ENCODE results near the gene TNFSF13.

The TNFSF13 gene

DNA sequence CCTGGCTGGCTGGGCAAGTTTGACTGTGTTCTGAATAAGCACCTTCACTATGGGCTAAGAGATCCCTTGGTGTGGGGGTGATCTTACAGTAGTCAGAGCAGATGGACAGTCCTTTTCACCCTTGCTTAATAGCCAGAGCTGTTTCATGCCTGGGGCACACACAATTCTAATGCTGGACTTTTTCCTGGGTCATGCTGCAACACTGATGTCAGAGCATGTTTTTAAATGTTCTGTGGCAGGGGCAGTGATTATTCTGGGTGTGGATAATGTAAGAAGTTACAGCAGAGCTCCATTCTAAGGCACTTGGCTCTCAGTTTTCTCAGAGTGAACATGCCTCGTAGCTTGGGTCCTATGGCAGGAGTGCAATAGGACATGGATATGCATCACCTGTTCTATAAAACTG is 16.9 kb downstream of the TNFSF13 start:
- DNase-seq (ENCODE audit: low spot score) = no peak

DNA sequence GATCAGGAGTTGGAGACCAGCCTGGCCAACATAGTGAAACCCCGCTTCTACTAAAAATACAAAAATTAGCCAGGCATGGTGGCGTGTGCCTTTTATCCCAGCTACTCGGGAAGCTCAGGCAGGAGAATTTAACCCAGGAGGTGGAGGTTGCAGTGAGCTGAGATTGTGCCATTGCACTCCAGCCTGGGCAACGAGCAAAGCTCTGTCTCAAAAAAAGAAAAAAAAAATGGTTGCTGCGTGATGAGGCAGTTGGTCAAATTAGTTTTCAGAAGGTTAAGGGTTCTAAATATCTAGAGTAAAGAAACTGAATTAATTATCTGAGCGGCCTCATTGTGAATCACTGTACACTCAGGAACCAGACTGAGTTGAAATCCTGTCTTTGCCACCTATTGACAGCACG is 17.4 kb downstream of the TNFSF13 start:
- no peak for DNase-seq (ENCODE audit: low spot score)

DNA sequence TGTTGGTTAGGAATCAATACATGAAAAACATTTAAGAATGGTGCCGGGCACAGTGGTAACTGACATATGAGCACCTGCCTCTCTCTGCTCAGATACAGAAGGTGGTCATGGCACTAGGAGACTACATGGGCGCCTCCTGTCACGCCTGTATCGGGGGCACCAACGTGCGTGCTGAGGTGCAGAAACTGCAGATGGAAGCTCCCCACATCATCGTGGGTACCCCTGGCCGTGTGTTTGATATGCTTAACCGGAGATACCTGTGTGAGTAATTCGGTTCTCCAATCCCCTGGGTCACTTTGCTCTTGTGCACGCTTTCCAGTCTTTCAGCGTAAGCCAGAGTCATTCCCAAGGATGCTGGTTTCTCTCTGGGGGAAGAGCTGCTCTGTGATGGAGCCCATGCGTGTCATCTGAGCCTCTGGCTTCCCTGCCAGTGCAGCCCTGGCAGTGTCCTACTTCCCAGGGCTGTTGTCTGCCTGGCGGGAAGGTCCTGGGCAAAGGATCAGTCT is 17.9 kb downstream of the TNFSF13 start:
- no peak for DNase-seq (ENCODE audit: low spot score)

GRCh38 chr17:7577327-7578199 is 19.0 kb downstream of the TNFSF13 start:
- DNase-seq (ENCODE audit: low spot score) = no peak

DNA sequence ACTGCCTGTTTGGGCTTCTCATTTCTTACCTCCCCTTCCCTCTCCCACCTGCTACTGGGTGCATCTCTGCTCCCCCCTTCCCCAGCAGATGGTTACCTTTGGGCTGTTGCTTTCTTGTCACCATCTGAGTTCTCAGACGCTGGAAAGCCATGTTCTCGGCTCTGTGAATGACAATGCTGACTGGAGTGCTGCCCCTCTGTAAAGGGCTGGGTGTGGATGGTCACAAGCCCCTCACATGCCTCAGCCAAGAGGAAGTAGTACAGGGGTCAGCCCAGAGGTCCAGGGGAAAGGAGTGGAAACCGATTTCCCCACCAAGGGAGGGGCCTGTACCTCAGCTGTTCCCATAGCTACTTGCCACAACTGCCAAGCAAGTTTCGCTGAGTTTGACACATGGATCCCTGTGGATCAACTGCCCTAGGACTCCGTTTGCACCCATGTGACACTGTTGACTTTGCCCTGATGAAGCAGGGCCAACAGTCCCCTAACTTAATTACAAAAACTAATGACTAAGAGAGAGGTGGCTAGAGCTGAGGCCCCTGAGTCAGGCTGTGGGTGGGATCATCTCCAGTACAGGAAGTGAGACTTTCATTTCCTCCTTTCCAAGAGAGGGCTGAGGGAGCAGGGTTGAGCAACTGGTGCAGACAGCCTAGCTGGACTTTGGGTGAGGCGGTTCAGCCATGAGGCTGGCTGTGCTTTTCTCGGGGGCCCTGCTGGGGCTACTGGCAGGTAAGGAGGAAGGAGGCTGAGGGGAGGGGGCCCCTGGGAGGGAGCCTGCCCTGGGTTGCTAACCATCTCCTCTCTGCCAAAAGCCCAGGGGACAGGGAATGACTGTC is 20.7 kb downstream of the TNFSF13 start, which contains the start of gene CD68:
Gene CD68 (plus strand): TSS at position 638 of the 833 bp plus-strand sequence. CDS start 40 bp downstream, at position 678.
- DNase-seq (ENCODE audit: low spot score) = no peak

DNA sequence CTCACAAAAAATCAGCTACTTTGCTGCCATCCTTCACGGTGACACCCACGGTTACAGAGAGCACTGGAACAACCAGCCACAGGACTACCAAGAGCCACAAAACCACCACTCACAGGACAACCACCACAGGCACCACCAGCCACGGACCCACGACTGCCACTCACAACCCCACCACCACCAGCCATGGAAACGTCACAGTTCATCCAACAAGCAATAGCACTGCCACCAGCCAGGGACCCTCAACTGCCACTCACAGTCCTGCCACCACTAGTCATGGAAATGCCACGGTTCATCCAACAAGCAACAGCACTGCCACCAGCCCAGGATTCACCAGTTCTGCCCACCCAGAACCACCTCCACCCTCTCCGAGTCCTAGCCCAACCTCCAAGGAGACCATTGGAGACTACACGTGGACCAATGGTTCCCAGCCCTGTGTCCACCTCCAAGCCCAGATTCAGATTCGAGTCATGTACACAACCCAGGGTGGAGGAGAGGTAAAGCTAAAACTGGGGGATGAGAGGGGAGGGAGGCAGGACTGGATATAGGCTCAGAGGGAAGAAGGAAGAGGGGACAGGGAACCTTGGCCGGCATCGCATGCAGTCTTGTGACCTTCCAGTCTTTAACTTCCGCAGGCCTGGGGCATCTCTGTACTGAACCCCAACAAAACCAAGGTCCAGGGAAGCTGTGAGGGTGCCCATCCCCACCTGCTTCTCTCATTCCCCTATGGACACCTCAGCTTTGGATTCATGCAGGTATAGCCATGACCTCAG is 21.5 kb downstream of the TNFSF13 start:
- DNase-seq (ENCODE audit: low spot score) = no peak

DNA sequence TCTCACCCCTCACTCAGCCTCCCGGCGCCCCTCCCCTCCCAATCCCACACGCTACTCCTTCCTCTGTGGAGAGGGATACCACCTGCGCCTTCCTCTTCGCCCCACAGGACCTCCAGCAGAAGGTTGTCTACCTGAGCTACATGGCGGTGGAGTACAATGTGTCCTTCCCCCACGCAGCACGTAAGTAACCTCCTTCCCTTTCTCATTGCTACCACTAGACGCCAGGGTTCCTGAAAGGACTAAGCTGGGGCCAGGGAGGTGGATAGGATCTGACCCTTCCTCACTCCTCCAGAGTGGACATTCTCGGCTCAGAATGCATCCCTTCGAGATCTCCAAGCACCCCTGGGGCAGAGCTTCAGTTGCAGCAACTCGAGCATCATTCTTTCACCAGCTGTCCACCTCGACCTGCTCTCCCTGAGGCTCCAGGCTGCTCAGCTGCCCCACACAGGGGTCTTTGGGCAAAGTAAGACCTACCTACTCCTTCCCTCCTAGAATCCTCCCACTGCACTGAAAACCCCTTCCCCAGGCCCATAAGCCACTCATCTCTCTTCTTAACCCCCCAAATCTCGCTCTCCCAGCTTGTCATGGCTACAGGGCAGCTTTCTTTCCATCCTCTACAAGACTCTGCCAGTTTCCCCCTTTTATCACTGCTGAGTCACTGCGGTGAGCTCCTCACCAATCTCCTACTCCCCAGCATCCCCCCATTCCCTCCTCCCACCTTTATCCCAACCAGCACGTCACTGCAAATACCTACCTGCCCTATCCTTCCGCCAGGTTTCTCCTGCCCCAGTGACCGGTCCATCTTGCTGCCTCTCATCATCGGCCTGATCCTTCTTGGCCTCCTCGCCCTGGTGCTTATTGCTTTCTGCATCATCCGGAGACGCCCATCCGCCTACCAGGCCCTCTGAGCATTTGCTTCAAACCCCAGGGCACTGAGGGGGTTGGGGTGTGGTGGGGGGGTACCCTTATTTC is 22.3 kb downstream of the TNFSF13 start:
- DNase-seq (ENCODE audit: low spot score) = no peak

GRCh38 chr17:7582396-7583252 is 24.1 kb downstream of the TNFSF13 start:
- DNase-seq (ENCODE audit: low spot score) = no peak

DNA sequence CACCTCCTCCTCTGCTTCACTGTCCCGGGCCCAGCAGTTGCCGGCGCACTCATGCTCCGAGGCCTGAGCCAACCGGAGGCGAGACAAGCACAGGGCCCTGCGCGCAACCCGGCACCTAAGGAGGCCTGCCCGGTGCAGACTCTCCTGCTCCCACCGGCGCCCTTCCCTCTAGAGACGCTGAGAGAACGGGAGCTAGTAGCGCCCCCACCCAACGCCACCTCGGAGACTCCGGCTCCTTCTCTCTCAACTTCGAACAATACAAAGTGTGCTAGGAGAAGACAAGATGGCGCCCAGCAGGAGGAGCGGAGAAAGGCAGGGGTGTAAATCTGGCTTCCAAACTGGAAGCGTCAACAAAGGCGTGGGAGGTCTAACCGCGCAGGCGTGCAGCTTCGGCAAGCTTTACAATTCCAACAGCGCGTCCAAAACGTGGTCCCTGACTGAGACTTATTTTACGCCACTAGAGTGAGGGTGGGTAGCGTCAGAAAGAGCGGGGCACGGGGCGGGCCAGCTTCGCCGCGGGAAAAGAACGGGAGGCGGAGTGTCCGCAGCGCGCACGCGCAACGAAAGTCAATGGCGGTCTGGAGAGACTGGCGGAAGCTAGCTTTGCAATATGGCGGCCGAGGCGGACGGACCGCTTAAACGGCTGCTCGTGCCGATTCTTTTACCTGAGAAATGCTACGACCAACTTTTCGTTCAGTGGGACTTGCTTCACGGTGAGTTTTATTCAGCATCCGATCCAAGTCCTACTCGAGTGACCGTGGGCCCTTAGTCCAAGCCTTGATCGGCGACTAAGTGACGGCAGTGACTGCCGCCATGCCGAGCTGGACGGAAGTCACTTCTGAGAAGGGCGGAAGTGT is 24.9 kb downstream of the TNFSF13 start, which contains the start of gene MPDU1:
Gene MPDU1 (plus strand): TSS at position 600 of the 857 bp plus-strand sequence. CDS start 11 bp downstream, at position 611.
- DNase-seq (ENCODE audit: low spot score) = peak; percentile 84

GRCh38 chr17:7586673-7587419 is 28.3 kb downstream of the TNFSF13 start:
- no peak for DNase-seq (ENCODE audit: low spot score)

GRCh38 chr17:7587420-7588151 is 29.0 kb downstream of the TNFSF13 start:
- DNase-seq (ENCODE audit: low spot score) = no peak

DNA sequence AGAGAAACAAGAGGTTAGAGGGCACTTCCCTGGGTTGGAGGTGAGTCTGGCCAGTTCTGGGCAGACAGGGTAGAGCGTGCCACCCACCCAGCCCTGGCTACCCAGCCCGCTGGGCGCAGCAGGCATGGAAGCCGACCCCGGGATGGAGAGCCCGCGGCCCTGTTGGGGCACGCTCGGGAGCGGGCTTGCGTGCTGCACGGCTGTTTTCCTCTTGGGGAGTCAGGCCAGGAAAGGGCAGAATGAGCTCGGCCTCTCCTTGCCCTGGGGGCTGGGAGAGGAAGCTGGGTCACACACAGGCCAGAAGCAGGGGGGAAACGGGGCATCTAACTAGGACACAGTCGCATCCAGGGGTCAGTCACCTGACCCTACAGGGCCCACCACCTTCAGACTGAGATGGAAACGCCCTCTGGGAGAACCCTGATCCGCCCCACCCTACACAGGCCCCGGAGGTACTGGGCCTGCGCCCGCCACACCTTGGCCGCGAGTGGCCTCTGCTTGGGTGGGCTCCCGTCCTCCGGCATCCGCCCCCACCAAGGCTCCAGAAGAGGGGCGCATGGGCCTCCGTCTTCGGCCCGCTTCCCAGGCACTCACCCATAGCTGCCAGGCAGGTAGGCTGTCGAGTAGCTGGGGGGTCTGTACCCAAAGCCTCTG is 30.1 kb downstream of the TNFSF13 start:
- no peak for DNase-seq (ENCODE audit: low spot score)

- DNase-seq (ENCODE audit: low spot score) = peak; percentile 66
These were observed 30.8 kb downstream of the TNFSF13 start for GRCh38 chr17:7589204-7589868.

DNA sequence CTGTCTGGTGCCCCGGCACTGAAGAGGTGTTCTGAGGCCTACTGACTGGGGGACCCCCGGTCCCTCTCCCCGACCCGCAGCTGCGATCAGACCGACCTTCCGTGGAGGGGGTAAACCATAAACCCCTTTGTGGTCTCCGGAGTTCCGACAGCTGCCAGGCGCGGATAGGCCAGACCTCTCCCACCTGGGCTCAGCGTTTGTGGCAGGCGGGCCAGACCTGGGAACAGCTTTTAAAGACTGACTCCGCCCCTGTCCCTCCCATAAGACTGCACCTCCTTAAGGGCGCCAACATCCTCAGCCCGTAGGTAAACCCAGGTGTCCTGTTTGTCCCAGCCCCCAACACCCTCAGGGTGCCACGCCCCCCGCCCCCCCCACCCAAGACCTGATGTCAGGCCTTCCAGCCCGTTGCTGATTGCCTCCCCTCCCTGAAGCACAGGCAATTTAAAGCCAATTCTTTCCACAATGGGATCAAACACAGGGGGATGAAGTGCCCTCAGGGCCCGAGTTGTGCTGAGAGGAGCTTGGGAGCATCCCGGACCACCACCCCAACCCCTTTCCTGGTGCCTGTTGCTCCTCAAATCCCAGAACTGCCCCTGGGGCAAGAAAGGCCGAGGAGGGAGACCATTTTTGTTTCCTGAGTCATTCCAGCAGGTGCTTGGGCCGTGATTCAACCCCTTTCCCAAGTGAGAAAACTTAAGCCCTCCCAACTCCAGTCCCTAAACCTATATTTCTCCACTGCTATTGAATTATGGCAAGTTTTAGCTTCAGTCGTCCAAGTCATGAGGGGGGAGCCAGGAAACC is 31.5 kb downstream of the TNFSF13 start, which contains the start of gene SOX15:
Gene SOX15 (minus strand): TSS at position 204 of the 801 bp plus-strand sequence. CDS start 418 bp downstream, outside the sequence.
- no peak for DNase-seq (ENCODE audit: low spot score)

GRCh38 chr17:7590743-7591142 is 32.2 kb downstream of the TNFSF13 start:
- peak; percentile 75 for DNase-seq (ENCODE audit: low spot score)
